Spinal cord (tissue), 10 donors: ENCODE data around the gene KNDC1. TPM values are rescaled to one million over a fixed set of nuclear protein-coding genes. Genes with fewer than 3 reads are reported as not detected.
A peak's percentile ranks its signal among the peaks of the same experiment; 100 is the strongest.
"Not testable (repeated sequence)": the region's sequence is repeated elsewhere in the genome, so short reads cannot be mapped to it uniquely, and the experiment has no call there.

ENCODE experiments used
- DNase-seq, 6 donors: peaks; one replicate each; pipeline versions ENCODE4 v3.0.0 to v3.0.0-alpha.2; 2013 to 2015; ENCODE audit warnings: low spot score in 6 of 6, low read depth in 4 of 6
- H3K27ac ChIP-seq: one replicate; pipeline ENCODE4 v1.5.1; 2013; ENCODE audit warnings: low read depth, low read length, control low read depth
- H3K27me3 ChIP-seq: one replicate; pipeline ENCODE4 v1.6.1; 2013; ENCODE audit warnings: low read length; ENCODE audit not compliant: control insufficient read depth, insufficient read depth
- H3K36me3 ChIP-seq: one replicate; pipeline ENCODE4 v1.6.1; 2013; ENCODE audit warnings: low read length; ENCODE audit not compliant: control insufficient read depth, insufficient read depth
- H3K4me1 ChIP-seq: one replicate; pipeline ENCODE4 v1.6.1; 2013; ENCODE audit warnings: low read length; ENCODE audit not compliant: control insufficient read depth, insufficient read depth
- H3K4me3 ChIP-seq: one replicate; pipeline ENCODE4 v1.5.1; 2013; ENCODE audit warnings: low read depth, low read length, control low read depth
- H3K9me3 ChIP-seq: one replicate; pipeline ENCODE4 v1.6.1; 2013; ENCODE audit warnings: low read length; ENCODE audit not compliant: control insufficient read depth, insufficient read depth
- WGBS: methylation state at CpG from one replicate; pipeline ENCODE4 v1.1.5; 2013; ENCODE audit warnings: missing lambda C conversion rate; ENCODE audit not compliant: insufficient coverage; 5-methylcytosine and 5-hydroxymethylcytosine counted together
- polyA plus RNA-seq, 2 donors: library from polyadenylated mRNA; unstranded; fragments of 120-200 nt; gene quantifications; one replicate each; pipeline ENCODE4 v1.2.1, GENCODE V29; 2013; ENCODE audit not compliant: insufficient read length in 2 of 2
- total RNA-seq, 2 donors: library from RNA; depleted of rRNA in 1 of 2; stranded (reverse); fragments of 120-200 nt in 1 of 2; fragments of >200 nt in 1 of 2; gene quantifications; one replicate each; pipeline versions ENCODE4 v1.2.3 to v1.2.4, GENCODE V29; 2013 to 2014
- donor health status: healthy.

KNDC1 gene
- total and polyA plus RNA-seq, 4 donors: 8.3 to 35.8 (median 23.5) TPM

GRCh38 chr10:133226251-133226808 is 66.3 kb downstream of the KNDC1 start:
- Histone ChIP-seq H3K36me3 (peaks cover 34% of the 10 kb centered on the region), H3K27me3 (peaks cover 29% of the 10 kb centered on the region), H3K27ac (no peak overlapping the region), H3K4me3 (no peak overlapping the region), H3K9me3 (no peaks in the 10 kb centered on the region), H3K4me1 (peaks cover 11% of the 10 kb centered on the region)
- no peak for DNase-seq
- WGBS: 56% methylated on average over 30 of the region's 30 CpGs

GRCh38 chr10:133227256-133227655 is 67.2 kb downstream of the KNDC1 start:
- H3K9me3 ChIP-seq: no peaks in the 10 kb centered on the region
- H3K4me1 ChIP-seq: peaks cover 13% of the 10 kb centered on the region
- no peak overlapping the region for H3K4me3 ChIP-seq
- peaks cover 32% of the 10 kb centered on the region for H3K36me3 ChIP-seq
- peaks cover 39% of the 10 kb centered on the region for H3K27me3 ChIP-seq
- DNase-seq: no peak
- H3K27ac ChIP-seq: no peak overlapping the region
- 77% methylated on average over 21 of the region's 21 CpGs for WGBS

GRCh38 chr10:133229265-133230043 is 69.4 kb downstream of the KNDC1 start:
- H3K27ac ChIP-seq: no peak overlapping the region
- H3K4me3 ChIP-seq: no peak overlapping the region
- H3K4me1 ChIP-seq: peaks cover 13% of the 10 kb centered on the region
- H3K36me3 ChIP-seq: peaks cover 28% of the 10 kb centered on the region
- 4% methylated on average over 54 of the region's 58 CpGs for WGBS
- H3K9me3 ChIP-seq: no peaks in the 10 kb centered on the region
- H3K27me3 ChIP-seq: peaks cover 58% of the 10 kb centered on the region
- peak in 2 of 6 donors; percentile 33 to 44 for DNase-seq

GRCh38 chr10:133230044-133230361 is 70.0 kb downstream of the KNDC1 start, which contains the start of gene UTF1:
Gene UTF1 (plus strand): TSS chr10:133230217. CDS start chr10:133230289, 72 bp downstream.
- peaks cover 59% of the 10 kb centered on the region for H3K27me3 ChIP-seq
- no peak for DNase-seq
- no peaks in the 10 kb centered on the region for H3K9me3 ChIP-seq
- peaks cover 23% of the 10 kb centered on the region for H3K36me3 ChIP-seq
- 0% methylated on average over 47 of the region's 49 CpGs for whole genome bisulfite sequencing
- no peak within 1 kb of the TSS for H3K4me3 ChIP-seq
- no peak within 1 kb of the TSS for H3K27ac ChIP-seq
- peaks cover 13% of the 10 kb centered on the region for H3K4me1 ChIP-seq

GRCh38 chr10:133230387-133231195 is 70.6 kb downstream of the KNDC1 start:
- Histone ChIP-seq H3K36me3 (peaks cover 18% of the 10 kb centered on the region), H3K27me3 (peaks cover 64% of the 10 kb centered on the region), H3K9me3 (no peaks in the 10 kb centered on the region), H3K4me3 (no peak overlapping the region), H3K27ac (no peak overlapping the region), H3K4me1 (peaks cover 16% of the 10 kb centered on the region)
- WGBS: under 1% methylated on average over 120 of the region's 122 CpGs
- peak in 3 of 6 donors; percentile 5 to 22 (median 22) for DNase-seq

- Histone ChIP-seq H3K27me3 (peaks cover 71% of the 10 kb centered on the region), H3K36me3 (peaks cover 11% of the 10 kb centered on the region), H3K4me3 (no peak overlapping the region), H3K4me1 (peaks cover 19% of the 10 kb centered on the region), H3K9me3 (no peaks in the 10 kb centered on the region), H3K27ac (no peak overlapping the region)
- WGBS: 12% methylated on average over 33 of the region's 44 CpGs
- DNase-seq: no peak
Measured at GRCh38 chr10:133231244-133231945, 71.4 kb downstream of the KNDC1 start.

- H3K4me3 ChIP-seq: no peak overlapping the region
- 30% methylated on average over 11 of the region's 11 CpGs for WGBS
Measured at GRCh38 chr10:133231946-133232574, 72.0 kb downstream of the KNDC1 start.

GRCh38 chr10:133234796-133235195 is 74.8 kb downstream of the KNDC1 start:
- Histone ChIP-seq H3K4me1 (peaks cover 17% of the 10 kb centered on the region), H3K27me3 (peaks cover 81% of the 10 kb centered on the region)
- H3K27ac ChIP-seq, DNase-seq, H3K36me3 ChIP-seq, H3K9me3 ChIP-seq, H3K4me3 ChIP-seq: not testable (repeated sequence)
- no CpG with 5 or more reads among the region's 10 CpGs for WGBS

More at GRCh38 chr10:133231946-133232574, 72.0 kb downstream of the KNDC1 start:
- Histone ChIP-seq H3K36me3 (peaks cover 5% of the 10 kb centered on the region), H3K4me1 (peaks cover 19% of the 10 kb centered on the region), H3K27ac (no peak overlapping the region), H3K9me3 (no peaks in the 10 kb centered on the region), H3K27me3 (peaks cover 74% of the 10 kb centered on the region)
- DNase-seq: no peak
